Measurements from ENCODE around the gene MRAS.
"Not testable (repeated sequence)": the region's sequence is repeated elsewhere in the genome, so short reads cannot be mapped to it uniquely, and the experiment has no call there.

The MRAS gene

GRCh38 chr3:138442433-138442832, 94.1 kb downstream of the MRAS start:
- H3K4me3 ChIP-seq (ENCODE audit: low read depth, low read length) = no peak overlapping the region

- H3K4me3 ChIP-seq (ENCODE audit: low read depth, low read length) = no peak overlapping the region
Observed at GRCh38 chr3:138443091-138443490, 94.7 kb downstream of the MRAS start.

- no peak overlapping the region for H3K4me3 ChIP-seq (ENCODE audit: low read depth, low read length)
Observed at GRCh38 chr3:138443521-138444503, 95.4 kb downstream of the MRAS start.

GRCh38 chr3:138445236-138445635, 96.9 kb downstream of the MRAS start:
- no peak overlapping the region for H3K4me3 ChIP-seq (ENCODE audit: low read depth, low read length)

GRCh38 chr3:138445654-138446053, 97.3 kb downstream of the MRAS start:
- H3K4me3 ChIP-seq (ENCODE audit: low read depth, low read length) = no peak overlapping the region

GRCh38 chr3:138448631-138449030, 100.3 kb downstream of the MRAS start:
- no peak overlapping the region for H3K4me3 ChIP-seq (ENCODE audit: low read depth, low read length)

- H3K4me3 ChIP-seq (ENCODE audit: low read depth, low read length) = no peak overlapping the region
Observed at GRCh38 chr3:138449490-138449889, 101.1 kb downstream of the MRAS start.

- no peak overlapping the region for H3K4me3 ChIP-seq (ENCODE audit: low read depth, low read length)
Observed at GRCh38 chr3:138450181-138450580, 101.8 kb downstream of the MRAS start.

- no peak overlapping the region for H3K4me3 ChIP-seq (ENCODE audit: low read depth, low read length)
Observed at GRCh38 chr3:138450704-138451424, 102.5 kb downstream of the MRAS start.

- H3K4me3 ChIP-seq (ENCODE audit: low read depth, low read length) = no peak overlapping the region
Observed at GRCh38 chr3:138451595-138452162, 103.3 kb downstream of the MRAS start.

GRCh38 chr3:138452436-138452835, 104.1 kb downstream of the MRAS start:
- no peak overlapping the region for H3K4me3 ChIP-seq (ENCODE audit: low read depth, low read length)

GRCh38 chr3:138453940-138454339, 105.6 kb downstream of the MRAS start:
- not testable (repeated sequence) for H3K4me3 ChIP-seq (ENCODE audit: low read depth, low read length)

Data from iPS-11a (cell line).